Umbilical cord (tissue), 2 donors: ENCODE data around the gene CNTNAP2. TPM values are rescaled to one million over a fixed set of nuclear protein-coding genes. Genes with fewer than 3 reads are reported as not detected.

Source experiments
- DNase-seq: peaks from one replicate; pipeline ENCODE4 v3.0.0-alpha.2; 2015; ENCODE audit warnings: low spot score
- total RNA-seq: library from RNA; depleted of rRNA; stranded (reverse); fragments of >200 nt; gene quantifications from one replicate; pipeline ENCODE4 v1.2.3, GENCODE V29; 2014; ENCODE audit warnings: low replicate concordance; ENCODE audit not compliant: insufficient read depth

CNTNAP2 gene
- total RNA-seq, 1 donor from 2014 or later, result 81.1 TPM

- peak; percentile 85 for DNase-seq
These were observed 1796.5 kb downstream of the CNTNAP2 start for GRCh38 chr7:147912946-147913638.

- DNase-seq, result no peak
These were observed 1799.2 kb downstream of the CNTNAP2 start for GRCh38 chr7:147915781-147916180.

- no peak for DNase-seq
These were observed 1800.0 kb downstream of the CNTNAP2 start for GRCh38 chr7:147916573-147916972.

GRCh38 chr7:147923841-147924240 is 1807.2 kb downstream of the CNTNAP2 start:
- no peak for DNase-seq

- DNase-seq, result no peak
These were observed 1820.8 kb downstream of the CNTNAP2 start for GRCh38 chr7:147937428-147937827.

- DNase-seq, result no peak
These were observed 1824.8 kb downstream of the CNTNAP2 start for GRCh38 chr7:147941381-147941780.

GRCh38 chr7:147944321-147944720 is 1827.7 kb downstream of the CNTNAP2 start:
- DNase-seq, result no peak

- DNase-seq, result no peak
These were observed 1836.3 kb downstream of the CNTNAP2 start for GRCh38 chr7:147952918-147953317.

- DNase-seq, result no peak
These were observed 1851.5 kb downstream of the CNTNAP2 start for GRCh38 chr7:147968046-147968610.

- peak; percentile 63 for DNase-seq
These were observed 1855.1 kb downstream of the CNTNAP2 start for GRCh38 chr7:147971606-147972110.

GRCh38 chr7:147978201-147978600 is 1861.6 kb downstream of the CNTNAP2 start:
- DNase-seq, result no peak

- no peak for DNase-seq
These were observed 1862.0 kb downstream of the CNTNAP2 start for GRCh38 chr7:147978651-147979050.

GRCh38 chr7:147980826-147981813 is 1864.5 kb downstream of the CNTNAP2 start:
- DNase-seq, result no peak

- DNase-seq, result no peak
These were observed 1865.7 kb downstream of the CNTNAP2 start for GRCh38 chr7:147982307-147982706.

- DNase-seq, result no peak
These were observed 1867.7 kb downstream of the CNTNAP2 start for GRCh38 chr7:147984265-147984664.

- no peak for DNase-seq
These were observed 1873.5 kb downstream of the CNTNAP2 start for GRCh38 chr7:147990079-147990478.

GRCh38 chr7:147990942-147991341 is 1874.3 kb downstream of the CNTNAP2 start:
- no peak for DNase-seq

- no peak for DNase-seq
These were observed 1876.1 kb downstream of the CNTNAP2 start for GRCh38 chr7:147992698-147993097.

- DNase-seq, result no peak
These were observed 1881.0 kb downstream of the CNTNAP2 start for GRCh38 chr7:147997636-147998035.

- DNase-seq, result no peak
These were observed 1883.4 kb downstream of the CNTNAP2 start for GRCh38 chr7:147999962-148000361.

GRCh38 chr7:148011753-148012152 is 1895.2 kb downstream of the CNTNAP2 start:
- DNase-seq, result no peak

- no peak for DNase-seq
These were observed 1897.4 kb downstream of the CNTNAP2 start for GRCh38 chr7:148014001-148014400.
